Esophagus muscularis mucosa (tissue), 3 donors: ENCODE results near the gene CRLF2.
"Not testable (repeated sequence)": the region's sequence is repeated elsewhere in the genome, so short reads cannot be mapped to it uniquely, and the experiment has no call there.

ENCODE experiments used
- CTCF ChIP-seq, 3 experiments: fragments of 200-600 bp in 2 of 3; fragments of 450-650 bp in 1 of 3; sonication (generic) in 2 of 3; IDR thresholded peaks; one replicate each; pipeline ENCODE4 v1.5.1; 2017 to 2019; ENCODE audit warnings: antibody characterized with exemption in 3 of 3, mild to moderate bottlenecking in 2 of 3, moderate library complexity in 1 of 3
- POLR2A ChIP-seq: fragments of 450-650 bp; IDR thresholded peaks from one replicate; pipeline ENCODE4 v1.6.1; 2017; ENCODE audit warnings: antibody characterized with exemption, moderate library complexity, mild to moderate bottlenecking, low read depth
- POLR2AphosphoS5 ChIP-seq, 2 donors: sonication (generic); formaldehyde crosslinking; IDR thresholded peaks; one replicate each; pipeline ENCODE4 v1.6.1; 2017; ENCODE audit warnings: antibody characterized with exemption in 2 of 2

- not testable (repeated sequence) for TF ChIP-seq CTCF (IDR thresholded peaks at IDR 0.05); POLR2AphosphoS5 (IDR thresholded peaks at IDR 0.05); POLR2A
These were observed 40.5 kb downstream of the CRLF2 start for GRCh38 chrX:1171915-1172314.
